ENCODE data around the gene ZNF319.

Gene ZNF319

DNA sequence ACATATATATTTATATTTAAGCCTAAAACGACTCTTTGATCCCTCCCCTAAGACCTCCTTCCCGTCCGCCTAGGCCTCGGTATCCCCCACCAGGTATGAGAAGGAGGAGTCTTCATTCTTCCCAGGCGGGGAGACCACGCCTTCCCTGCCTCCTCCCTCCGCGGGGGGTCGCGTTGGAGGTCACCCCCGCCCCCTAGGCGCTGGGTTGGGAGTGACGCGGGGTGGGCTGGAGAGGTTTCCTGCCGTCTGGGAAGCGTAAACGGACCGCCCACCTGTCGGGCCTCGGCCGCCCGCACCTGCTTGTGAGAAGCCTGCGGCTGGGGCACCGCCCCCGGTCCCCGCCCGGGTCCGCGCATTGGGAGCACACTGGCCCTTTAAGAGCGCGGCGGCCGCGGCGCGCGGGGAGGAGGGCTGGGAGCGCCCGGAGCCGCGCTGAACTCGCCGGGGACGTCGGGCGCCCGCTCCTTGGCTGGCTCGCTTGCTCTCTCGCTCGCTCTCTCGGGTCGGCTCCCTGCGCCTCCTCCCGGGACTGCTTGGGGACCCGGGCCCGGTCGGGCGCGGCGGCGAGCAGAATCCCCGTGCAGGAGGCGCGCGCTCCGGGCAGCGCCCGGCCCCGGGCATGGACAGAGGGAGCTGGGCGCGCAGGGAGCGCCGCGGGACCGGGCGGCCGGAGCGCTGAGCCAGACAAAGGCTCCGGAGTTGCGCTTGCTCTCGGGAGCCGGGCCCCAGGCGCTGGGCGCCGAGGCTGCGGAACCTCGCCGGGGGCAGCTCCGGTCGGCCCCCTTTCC lies 25.1 kb upstream of the ZNF319 start, which contains the start of gene MMP15:
Gene MMP15 (plus strand): TSS at position 404 of the 788 bp plus-strand sequence. CDS start 597 bp downstream, outside the sequence.
- peak in 40 of 42 donors; percentile 31 to 80 (median 63) for DNase-seq
- intact Hi-C loops (cut with DNase I), result loop anchor here (10.0 kb wide), 1 partner anchor 169 kb away; the partner anchor contains the start of gene CSNK2A2

DNA sequence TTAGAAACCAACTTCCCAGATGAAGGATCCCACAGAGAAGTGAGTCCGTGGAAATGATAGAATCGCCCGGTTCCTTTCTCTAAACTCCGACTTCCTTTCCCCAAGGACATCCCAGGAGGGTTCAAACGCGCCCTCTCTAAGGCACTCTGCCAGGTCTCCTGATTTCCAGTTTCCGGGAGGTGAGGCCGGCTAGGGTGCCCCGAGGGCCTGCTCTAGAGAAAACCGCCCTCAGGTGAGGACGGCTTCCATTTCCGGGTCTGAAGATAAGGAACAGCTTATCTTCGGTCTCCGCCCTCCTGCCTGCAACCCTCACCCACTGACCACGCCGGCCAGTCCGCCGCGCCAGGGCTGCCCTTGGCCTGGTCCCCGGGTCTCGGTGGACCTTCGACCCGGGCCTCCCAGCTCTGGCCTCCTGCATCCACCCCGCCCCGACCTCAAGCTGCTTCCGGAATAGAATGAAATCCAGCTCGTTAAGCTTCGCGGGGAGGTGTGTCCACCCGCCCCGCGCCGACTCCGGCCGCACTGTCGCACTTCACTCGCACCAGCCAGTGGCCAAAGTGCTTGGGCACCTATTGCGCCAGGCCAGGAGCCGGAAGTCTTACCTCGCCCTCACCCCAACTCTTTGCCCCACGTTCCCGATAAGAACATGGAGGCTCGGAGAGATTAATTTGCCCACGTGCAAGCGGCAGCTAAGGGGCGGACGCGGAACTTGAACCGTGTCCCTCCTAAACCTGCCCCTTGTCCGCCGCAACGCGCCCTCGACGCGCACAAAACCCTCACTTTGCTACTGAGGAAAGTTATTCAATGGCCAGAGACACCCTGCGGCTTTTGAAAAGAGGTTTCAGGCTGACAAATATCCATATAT lies 24.2 kb upstream of the ZNF319 start:
- intact Hi-C loops (cut with DNase I), result loop anchor here (5.0 to 10.0 kb wide), 2 partner anchors 98 to 170 kb away; partner anchors contain the start of gene CSNK2A2
- DNase-seq, result no peak

DNA sequence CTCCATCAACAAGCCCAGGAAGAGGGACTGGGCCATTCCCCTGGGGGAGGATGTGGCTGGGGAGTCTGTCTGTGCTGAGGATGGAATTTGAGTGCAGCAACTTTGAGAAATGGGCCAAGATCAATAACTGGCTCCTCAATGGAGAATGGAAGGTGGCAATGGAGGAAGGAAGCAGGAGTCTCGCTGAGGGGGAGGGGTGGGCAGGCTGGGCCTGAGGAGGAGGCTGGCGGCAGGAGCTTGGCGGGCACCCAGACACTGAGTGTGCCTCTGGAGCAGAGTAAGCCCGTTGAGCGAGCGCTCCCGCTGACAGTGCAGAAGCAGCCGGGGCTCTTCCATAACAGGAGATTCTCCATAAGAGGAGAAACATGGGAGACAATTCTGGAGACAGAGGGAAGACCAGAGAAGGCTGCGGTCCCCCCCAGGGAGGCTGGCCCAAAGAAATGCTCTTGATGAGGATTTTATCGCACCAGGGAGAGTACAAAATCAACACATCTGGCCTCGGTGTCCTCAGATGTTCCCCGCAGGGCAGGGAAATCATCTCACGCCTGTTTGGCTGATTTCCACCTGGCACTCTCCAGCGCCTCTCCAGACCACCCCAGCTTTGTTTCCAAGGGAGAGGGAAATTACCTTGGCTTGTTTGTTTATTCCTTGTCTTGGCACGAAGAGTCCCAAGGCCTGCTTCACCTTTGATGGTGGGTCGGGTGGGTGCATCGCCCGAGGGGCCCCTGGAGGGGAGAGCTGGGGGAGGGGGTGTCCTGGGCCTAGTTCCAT lies 22.3 kb upstream of the ZNF319 start:
- DNase-seq, result peak in 41 of 42 donors; percentile 31 to 87 (median 70)
- intact Hi-C loops (cut with DNase I), result loop anchor here (5.0 to 10.0 kb wide), 2 partner anchors 100 to 172 kb away; partner anchors contain the start of gene CSNK2A2

DNA sequence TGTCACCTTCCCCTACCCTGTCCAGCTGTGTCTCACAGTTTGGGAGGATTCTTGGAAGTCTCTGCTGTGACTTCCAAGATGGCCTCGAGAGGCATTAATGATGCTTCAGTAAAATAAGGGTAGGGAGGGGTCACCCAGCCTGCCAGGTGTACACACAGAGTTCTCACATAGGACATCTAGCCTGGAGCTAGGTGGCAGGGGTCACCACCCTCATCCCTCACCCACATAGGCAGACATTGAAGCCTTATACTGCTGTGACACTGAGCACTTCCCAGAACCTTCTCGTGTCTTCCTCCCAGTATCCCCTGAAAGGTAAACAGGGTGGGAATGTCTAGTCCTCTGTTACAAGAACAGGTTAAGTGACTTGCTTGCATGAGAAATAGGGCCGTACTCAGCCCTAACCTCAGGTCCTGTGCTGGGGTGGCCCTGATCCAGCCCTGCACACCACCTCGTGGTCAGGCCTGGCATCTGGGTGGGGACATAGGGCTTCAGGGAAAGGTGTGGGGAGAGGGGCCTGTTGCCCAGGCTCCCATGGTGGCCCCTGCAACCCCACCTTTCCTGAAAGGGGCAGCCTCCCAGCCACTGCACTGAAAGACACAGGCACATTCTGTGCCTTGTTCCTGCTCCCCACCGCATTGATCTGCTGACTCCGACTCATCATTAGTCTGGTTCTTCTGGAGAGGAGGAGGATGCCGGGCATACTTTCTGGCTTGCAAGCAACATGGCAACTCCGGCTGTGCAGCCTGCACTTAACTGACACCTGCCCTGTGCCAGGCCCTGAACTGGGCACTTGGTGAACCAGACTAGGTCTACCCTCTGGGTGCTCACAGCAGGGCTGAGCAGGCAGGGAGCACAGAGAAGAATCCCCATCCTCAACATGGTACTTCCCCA lies 21.4 kb upstream of the ZNF319 start:
- DNase-seq, result peak in 1 of 42 donors; percentile 25
- intact Hi-C loops (cut with DNase I), result loop anchor here (5.0 to 10.0 kb wide), 2 partner anchors 100 to 173 kb away; partner anchors contain the start of gene CSNK2A2

DNA sequence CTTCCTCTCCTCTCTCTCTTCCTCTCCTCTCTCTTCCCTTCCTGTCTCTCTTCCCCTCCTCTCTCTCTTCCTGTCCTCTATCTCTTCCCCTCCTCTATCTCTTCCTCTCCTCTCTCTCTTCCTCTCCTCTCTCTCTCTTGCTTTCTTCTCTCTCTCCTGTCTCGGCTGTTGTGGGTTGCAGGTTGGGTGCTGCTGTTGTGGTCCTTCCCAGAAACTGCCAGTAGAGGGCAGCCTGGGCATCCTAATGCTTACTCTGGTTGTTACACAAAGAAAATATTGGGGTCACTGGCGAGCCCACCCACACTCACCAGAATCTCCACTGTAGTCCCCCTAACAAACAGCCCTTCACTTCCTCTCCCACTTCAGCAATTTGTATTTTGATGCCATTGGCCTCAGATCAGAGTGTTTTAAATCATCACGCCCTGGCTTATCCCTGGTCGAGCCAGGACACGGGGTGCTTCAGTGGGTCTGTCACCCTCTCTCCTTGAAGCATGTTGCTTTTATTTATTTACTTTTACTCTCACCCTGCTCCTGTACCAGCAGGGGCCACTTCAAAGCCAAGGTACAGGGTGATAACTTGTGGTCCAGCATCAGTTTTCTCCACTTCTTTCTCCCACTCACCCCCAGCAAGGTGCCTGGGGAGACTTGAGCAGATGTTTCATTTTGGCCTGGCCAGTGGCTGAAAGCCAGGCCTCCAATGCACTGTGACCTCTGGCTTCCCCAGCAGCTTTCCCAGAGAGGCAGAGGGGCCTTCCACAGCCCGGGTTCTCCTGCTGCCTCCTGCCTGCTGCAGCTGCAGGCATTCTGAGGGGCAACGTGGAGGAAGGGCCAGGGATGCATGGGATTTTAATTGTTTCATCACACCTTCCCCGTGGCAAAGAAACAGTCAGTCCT lies 20.4 kb upstream of the ZNF319 start:
- intact Hi-C loops (cut with DNase I), result loop anchor here (5.0 to 10.0 kb wide), 2 partner anchors 101 to 174 kb away; partner anchors contain the start of gene CSNK2A2
- DNase-seq, result peak; percentile 35 to 91 (median 80)

DNA sequence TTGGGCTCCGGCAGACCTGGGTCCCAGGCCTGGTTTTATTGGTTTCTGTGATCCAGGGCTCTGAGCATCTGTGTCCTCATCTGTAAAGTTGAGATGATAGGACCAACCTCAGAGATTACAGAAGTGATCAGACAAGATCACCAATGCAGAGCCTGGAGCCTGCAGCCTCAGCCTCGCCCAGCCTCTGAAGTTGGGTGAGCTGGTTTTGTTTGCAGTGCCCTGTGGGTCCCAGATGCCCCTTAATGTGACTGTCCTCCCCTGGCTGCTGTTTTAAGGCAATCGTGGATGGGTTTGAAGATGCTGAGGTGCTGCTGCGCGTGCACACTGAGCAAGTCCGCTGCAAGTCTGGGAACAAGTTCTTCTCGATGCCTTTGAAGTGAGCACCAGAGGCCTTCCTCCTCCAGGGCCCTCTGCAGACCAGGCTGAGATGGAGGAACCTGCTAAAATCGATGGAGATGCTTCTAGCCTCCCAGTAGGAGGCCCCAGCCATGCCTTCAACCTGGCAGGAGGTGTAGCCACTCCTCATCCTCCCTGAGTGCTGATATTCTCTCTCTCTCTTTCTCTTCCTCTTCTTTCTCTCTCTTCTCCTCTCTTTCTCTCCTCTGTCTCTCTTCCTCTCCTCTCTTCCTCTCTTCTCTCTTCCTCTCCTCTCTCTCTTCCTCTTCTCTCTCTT lies 19.5 kb upstream of the ZNF319 start:
- intact Hi-C loops (cut with DNase I), result loop anchor here (5.0 to 10.0 kb wide), 2 partner anchors 102 to 175 kb away; partner anchors contain the start of gene CSNK2A2
- DNase-seq, result no peak

DNA sequence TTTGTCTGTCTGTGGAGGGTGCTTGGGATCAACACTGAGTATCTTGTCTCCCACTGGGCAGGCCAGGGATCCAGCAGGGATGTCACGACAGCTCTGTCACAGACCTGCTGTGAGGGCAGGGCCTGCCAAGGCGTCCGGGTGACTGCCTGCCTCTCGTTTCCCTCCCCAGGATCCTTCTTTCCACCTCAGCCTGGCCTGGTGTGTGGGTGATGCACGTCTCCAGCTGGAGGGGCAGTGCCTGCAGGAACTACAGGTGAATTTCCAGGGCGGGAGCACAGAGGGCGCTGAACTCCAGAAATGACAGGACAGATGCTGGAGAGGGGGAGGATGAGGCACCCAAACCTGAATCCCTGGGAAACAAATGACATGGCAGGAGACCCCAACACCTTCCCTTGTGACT lies 18.3 kb upstream of the ZNF319 start:
- DNase-seq, result no peak
- intact Hi-C loops (cut with DNase I), result no loop called here

DNA sequence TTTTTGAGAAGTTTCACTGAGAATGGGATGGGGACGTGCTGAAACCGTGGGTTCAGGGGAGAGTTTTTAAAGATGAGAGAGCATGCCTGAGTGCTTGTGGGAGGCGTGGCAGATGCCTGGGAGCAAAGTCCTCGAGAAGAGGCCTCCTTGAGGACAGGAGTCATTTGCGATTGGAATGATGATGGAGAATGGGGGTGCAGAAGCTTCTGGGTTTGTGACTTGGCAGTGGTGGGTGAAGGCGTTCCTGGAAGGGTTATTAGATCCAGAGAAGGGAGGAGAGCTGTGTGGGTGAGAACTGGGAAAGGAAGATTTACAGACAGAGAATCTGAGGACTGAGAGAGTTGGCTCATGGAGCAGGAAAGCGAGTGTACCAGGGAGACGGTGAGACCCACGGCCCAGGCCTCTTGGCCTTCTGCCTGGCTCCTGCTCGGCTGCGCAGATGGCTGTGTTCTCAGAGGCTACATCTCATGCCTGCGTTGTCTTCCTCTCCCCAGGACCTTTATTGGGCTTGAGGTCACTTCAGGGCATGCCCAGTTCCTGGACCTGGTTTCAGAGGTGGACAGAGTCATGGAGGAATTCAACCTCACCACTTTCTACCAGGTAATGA lies 16.5 kb upstream of the ZNF319 start:
- intact Hi-C loops (cut with DNase I), result no loop called here
- peak in 11 of 42 donors; percentile 24 to 61 (median 45) for DNase-seq

DNA sequence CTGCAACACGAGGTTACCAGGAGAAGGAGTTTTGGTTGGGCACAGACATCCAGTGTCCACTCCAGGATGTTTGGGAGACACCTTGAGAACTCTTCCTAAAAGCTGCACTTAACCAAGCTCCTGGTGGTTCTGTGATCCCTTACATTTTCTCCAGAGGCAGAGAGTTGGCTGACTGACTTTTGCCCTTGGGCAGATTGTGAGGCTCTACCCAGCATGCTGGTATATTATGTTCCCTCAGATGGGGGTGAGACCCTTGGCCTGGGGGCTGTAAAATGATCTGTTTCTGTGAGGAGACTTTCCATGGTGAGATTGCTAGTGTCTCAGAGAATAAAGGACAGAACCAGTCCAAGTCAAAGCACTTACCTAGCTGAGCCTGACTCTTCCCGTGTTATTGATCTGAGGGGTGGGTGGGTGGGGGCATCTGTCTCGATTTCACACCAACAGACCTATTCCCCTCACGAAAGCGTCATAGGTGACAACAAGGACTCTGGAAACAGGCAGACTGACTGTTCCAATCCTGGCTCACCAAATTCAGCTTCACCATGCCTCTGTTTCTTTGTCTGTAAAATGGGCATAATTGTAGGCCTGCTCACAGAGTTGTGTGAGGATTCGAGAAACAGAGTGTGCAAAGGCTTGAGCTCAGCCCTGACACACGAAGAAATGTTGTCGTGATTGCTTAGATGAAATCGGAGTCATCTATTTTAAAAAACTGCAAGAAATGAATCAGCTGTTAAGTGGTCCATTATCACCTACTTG lies 12.9 kb upstream of the ZNF319 start:
- intact Hi-C loops (cut with DNase I), result no loop called here
- no peak for DNase-seq

DNA sequence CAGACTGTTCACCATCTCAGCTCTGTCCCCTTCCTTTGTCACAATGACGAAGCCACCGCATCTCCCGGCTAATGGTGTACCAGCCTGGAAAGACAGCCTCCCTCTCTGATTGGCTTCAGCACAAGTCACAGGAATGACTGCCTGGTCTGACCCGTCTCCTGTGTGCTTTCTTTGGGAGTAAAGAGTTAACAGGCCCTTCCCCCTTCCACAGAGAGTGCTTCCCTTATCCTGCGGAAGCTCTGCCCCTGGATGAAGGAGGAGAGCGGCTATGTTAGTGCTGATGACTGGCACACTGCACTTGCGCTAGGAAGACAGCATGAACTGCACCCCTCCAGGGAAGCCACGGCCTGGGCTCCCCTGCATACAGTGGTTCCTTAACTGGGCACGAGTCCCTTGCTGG lies 12.0 kb upstream of the ZNF319 start:
- no peak for DNase-seq
- intact Hi-C loops (cut with DNase I), result no loop called here

DNA sequence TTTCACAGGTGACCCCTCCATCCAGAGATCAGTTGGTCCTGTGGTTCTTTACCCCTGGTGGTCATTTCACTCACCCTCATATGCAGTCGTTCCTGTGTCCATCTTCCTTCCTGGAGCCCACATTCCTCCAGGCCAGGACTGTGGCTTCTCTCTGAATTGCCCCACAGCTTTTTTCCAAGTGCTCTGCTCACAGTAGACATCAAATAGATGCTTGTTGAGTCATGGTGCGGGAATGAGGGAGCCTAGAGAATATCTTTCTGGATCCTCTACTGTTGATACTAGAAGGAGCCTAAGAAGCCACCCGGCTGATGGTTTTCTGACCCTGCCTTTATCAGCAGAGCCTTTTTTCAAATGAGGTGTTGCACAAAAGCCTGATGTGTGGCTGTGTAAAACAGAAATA lies 11.2 kb upstream of the ZNF319 start:
- intact Hi-C loops (cut with DNase I), result no loop called here
- DNase-seq, result no peak

DNA sequence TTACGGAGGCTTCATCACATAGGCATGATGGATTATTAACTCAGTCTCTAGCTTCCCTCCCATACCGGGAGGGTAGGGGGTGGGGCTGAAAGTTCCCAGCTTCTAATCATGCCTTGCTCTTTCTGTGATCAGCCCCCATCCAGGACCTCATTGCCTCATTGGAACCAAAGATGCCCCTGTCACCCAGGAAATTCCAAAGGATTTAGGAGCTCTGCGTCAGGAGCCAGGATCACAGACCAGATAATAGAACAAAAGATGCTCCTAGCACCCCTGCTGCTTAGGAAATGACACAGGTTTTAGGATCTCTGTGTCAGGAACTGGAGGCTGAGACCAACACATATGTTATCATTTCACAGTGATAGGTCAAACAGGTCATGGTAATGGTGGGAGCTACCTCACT lies 10.4 kb upstream of the ZNF319 start:
- intact Hi-C loops (cut with DNase I), result no loop called here
- DNase-seq, result no peak

DNA sequence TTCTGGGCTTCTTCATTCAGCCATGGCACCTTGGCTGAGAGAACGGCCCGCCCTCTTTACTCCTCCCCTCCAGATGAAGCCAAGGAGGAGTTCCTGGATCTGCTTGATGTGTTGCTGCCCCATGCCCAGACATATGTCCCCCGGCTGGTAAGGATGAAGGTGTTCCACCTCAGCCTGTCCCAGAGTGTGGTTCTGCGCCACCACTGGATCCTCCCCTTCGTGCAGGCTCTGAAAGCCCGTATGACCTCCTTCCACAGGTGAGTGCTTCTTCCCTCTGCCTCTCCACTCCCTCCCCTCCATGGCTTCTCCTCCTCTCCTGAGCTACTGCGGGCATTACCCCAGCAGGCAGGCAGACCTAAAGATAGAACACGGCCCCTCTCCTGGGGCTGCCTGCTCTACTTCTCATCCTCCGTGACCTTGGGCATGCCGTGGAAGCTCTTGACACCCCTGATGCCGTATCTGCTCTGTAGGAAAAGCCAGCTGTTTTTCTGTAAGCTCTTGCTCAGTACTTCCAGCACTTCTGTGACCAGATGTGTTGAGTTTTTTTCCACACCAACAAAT lies 9.5 kb upstream of the ZNF319 start:
- intact Hi-C loops (cut with DNase I), result loop anchor here (10.0 kb wide), 1 partner anchor 255 kb away; no protein-coding TSS in a partner anchor

DNA sequence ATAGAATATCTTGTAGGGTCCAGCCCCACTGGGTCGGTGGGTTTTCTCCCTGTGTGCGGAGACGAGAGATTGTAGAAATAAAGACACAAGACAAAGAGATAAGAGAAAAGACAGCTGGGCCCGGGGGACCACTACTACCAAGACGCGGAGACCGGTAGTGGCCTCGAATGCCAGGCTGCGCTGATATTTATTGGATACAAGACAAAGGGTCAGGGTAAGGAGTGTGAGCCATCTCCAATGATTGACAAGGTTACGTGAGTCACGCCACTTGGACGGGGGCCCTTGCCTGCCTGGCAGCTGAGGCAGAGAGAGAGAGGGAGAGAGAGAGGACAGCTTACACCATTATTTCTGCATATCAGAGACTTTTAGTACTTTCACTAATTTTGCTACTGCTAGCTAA lies 4.3 kb upstream of the ZNF319 start:
- peak in 7 of 42 donors; percentile 26 to 73 (median 59) for DNase-seq
- intact Hi-C loops (cut with DNase I), result loop anchor here (5.0 to 10.0 kb wide), 2 partner anchors 102 to 250 kb away; no protein-coding TSS in a partner anchor

More for the DNA sequence above, 9.5 kb upstream of the ZNF319 start:
- DNase-seq, result no peak

All from head of caudate nucleus (tissue), 42 donors.